ENCODE results near the gene FAM8A1. TPM values are rescaled to one million over a fixed set of nuclear protein-coding genes. Genes with fewer than 3 reads are reported as not detected.

FAM8A1 gene
- total RNA-seq, result 18.2 and 26.1 TPM in 2 replicates

GRCh38 chr6:17599877-17600526 is at the start of gene FAM8A1:
FAM8A1 (plus strand) TSS chr6:17600302; CDS start chr6:17600410, 108 bp downstream.

Other genes starting within 250 kb of the FAM8A1 start
- 4.7 TPM in 2 replicates for gene CAP2, start 206.7 kb upstream of the FAM8A1 start, total RNA-seq
- gene NUP153, start 106.6 kb downstream of the FAM8A1 start, total RNA-seq, result 20.2 and 23.5 TPM in 2 replicates

All from cardiac atrium fibroblast (primary cell).